GM18868 (cell line): ENCODE results near the gene VWA5B1.

Experiments used
- ATAC-seq: cut with Tn5 transposase; IDR thresholded peaks from one replicate; pipeline ENCODE4 v1.9.1; 2021; ENCODE audit warnings: mild to moderate bottlenecking, moderate library complexity; ENCODE audit not compliant: unreplicated experiment

The VWA5B1 gene

DNA sequence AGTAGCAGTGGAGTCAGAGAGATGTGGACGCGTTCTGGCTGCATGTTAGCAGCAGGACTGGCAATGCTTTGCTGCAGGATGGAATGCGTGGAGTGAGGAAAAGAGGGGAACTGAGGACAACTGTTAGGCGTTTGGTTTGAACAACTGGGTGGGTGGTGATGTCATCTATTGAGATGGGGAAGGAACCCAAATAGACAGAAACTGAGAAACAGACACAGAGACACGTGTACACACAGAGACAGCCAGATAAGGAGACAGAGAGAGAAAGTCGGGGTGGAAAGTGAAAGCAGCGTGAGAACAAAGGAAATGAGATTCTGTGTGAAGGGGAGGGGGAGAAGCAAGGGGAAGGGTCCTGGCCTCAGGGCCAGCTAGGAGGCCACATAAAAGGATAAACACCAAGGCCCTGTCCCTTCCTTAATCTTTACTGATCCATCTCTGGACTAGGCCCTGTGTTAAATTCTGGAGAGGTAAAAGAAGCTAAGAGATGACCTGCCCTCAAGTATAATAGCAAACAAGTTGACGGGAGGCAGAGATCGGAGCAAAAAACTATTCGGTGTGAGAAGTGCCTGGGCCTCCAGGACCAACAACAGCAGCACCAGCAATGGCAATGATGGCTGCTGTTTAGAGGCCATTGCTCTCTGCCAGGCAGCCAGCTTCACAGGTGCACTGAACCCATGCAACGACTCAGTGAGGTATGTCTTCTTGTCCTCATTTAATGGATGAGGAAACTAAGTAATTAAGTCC lies 31.6 kb downstream of the VWA5B1 start:
- peak; percentile 89 for ATAC-seq

DNA sequence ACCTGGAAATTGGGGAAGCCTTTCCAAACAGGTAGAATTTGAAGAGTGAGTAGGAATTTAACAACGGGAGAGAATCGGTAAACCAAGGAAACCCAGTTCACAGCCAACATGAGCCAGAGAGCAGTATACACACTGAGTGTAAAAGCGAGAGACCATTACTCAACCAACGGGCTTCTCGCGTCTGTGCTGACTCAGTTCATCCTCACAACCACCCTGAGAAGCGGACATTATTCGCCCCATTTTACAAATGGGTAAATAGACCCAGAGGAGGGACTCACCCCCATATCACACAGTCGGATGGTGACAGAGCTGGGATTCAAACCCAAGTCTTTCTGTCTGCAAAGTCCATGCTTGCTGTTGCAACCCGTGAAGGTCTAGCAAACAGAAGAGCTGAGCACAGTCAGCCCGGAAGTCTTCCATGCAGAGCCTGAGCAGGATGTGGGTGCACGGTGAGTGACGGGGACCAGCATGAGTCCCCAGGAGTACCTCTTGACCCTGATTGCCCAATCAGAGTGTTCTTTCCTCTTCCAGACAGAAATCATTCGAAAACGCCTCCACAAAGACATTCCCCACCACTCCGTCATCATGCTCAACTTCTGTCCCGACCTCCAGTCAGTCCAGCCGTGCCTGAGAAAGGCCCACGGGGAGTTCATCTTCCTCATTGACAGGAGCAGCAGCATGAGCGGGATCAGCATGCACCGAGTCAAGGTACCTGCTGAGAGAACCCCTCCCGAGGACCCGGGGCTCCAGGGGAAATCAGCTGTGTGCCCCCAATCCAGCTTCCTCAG lies 32.3 kb downstream of the VWA5B1 start:
- no peak for ATAC-seq

GRCh38 chr1:20323613-20323920 lies 32.9 kb downstream of the VWA5B1 start:
- no peak for ATAC-seq

- ATAC-seq, result no peak
Measured at GRCh38 chr1:20324704-20325406, 34.2 kb downstream of the VWA5B1 start.

DNA sequence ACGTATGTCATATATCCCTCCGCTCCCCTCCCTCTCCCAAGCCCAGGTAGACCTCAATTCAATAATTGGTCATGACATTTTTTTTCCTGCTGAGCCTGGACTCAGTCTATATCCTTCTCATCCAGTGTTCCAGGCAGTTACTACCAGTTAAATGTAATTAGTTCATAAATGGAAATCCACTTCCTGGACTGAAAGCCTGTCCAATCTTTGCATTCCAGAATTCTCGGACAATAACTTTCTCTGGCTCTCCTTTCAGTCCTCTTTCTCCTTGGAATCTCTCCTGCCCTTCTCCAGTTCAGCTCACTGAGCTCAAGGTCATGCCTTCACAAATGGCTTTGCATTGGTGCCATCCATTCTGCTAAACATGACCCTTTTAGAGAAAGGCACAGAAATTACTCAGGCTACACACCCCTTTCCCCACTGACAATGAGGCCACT lies 34.8 kb downstream of the VWA5B1 start:
- no peak for ATAC-seq

DNA sequence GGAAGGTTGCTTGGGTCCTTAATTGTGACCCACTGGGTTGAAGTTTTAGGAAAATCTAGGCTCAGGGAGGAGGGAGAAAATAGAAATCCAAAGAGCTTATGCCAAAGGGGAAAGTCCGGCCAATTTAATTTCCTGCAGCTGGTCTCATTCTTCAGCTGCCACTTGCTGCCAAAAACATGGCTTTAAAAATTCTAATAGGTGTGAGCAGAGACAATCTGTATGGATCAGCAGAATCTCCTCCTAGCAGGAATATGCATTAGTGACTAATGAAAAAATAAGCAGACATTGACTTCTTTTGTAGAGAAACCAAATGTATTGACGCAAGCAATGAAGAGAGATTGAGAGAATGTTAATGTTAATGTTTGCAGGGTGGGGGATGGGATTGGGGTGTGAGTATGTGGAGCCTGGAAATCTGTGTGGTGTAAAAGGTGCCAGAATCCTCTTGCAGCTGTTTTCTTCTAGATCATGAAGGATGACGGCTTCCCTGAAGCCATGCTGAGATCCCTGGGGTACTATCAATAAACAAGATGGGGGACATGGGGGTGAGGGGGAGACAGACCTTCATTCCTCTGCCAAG lies 35.3 kb downstream of the VWA5B1 start:
- ATAC-seq, result no peak

GRCh38 chr1:20327467-20327866 lies 36.8 kb downstream of the VWA5B1 start:
- no peak for ATAC-seq

GRCh38 chr1:20328201-20328600 lies 37.5 kb downstream of the VWA5B1 start:
- ATAC-seq, result no peak

DNA sequence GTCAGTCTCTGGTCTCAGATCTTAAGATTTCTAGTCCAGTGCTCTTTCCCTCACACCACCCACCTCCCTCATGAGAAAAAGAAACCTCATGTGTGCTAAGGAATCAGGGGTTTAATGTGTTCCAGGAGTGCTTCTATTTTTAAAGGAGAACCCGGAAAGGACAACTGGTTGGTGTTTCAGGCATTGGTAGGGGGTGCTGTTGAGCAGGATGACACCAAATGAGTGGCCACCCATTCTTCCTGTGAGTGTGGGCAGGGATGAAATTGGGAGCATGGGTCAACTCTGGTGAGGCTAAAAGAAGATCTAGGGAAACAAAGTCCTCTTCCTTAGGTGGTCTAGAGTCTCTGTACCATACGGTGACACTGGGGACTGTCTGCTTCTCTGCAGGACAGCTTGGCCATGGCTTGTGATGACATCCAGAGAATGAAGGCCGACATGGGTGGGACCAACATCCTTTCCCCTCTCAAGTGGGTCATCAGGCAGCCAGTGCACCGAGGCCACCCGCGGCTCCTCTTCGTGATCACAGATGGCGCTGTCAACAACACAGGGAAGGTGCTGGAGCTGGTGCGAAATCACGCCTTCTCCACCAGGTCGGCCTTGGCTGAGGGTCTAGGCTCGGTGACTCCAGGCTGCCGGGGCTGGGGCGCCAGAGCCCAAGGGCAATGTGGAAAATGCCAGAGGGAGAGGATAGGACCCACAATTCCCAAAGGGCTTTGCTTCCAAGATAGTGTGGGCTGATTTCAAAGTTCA lies 39.3 kb downstream of the VWA5B1 start:
- ATAC-seq, result no peak

- no peak for ATAC-seq
Measured at GRCh38 chr1:20334103-20334502, 43.4 kb downstream of the VWA5B1 start.

DNA sequence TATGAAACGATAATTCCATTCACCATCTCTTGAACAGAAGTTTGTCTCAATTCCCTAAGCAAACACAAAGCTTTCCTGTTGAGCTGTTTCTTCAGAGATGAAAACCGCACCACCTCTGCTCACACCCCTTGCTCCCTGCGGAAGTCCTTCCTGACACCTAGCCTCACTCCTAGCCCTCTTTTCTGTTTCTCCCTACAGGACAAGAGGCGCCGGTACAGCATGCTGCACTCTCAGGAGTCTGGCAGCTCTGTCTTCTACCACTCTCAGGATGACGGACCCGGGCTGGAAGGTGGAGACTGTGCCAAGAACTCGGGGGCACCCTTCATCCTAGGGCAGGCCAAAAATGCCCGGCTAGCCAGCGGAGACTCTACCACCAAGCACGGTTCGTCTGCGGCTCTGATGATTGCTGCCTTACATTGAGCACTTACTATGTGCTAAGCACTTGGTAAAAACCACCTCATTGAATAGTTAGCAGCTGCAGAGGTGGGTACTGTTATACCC lies 45.5 kb downstream of the VWA5B1 start:
- no peak for ATAC-seq

- no peak for ATAC-seq
Measured at GRCh38 chr1:20337581-20337980, 46.9 kb downstream of the VWA5B1 start.

DNA sequence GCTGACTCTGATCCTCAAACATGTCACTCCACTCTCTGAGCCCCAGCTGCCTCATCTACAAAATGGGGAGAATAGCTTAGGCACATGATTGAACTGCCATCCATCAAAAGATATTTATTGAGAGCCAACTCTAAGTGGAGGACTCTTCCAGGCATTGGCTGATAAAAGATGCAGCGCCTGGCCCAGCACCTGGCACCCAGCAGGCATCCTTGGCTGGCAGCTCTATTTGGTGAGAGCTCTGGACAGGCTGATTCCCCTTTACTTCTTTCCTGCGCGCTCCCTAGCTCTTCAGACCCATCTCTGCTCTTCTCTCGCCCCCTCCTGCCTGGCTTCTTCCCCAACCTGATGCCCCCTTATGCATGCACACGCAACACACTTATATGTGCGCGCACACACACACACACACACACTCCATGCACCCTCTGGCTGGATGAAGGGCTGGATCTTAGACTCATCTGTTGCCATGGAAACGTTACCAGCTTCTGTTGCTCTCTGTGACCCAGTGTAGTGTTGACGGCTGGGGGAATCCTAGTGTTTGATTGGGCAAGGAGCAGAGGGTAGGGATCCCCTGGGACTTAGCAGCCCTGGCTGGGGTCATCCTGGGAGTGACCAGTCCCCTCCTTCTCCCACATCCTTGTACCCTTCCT lies 49.3 kb downstream of the VWA5B1 start:
- no peak for ATAC-seq

DNA sequence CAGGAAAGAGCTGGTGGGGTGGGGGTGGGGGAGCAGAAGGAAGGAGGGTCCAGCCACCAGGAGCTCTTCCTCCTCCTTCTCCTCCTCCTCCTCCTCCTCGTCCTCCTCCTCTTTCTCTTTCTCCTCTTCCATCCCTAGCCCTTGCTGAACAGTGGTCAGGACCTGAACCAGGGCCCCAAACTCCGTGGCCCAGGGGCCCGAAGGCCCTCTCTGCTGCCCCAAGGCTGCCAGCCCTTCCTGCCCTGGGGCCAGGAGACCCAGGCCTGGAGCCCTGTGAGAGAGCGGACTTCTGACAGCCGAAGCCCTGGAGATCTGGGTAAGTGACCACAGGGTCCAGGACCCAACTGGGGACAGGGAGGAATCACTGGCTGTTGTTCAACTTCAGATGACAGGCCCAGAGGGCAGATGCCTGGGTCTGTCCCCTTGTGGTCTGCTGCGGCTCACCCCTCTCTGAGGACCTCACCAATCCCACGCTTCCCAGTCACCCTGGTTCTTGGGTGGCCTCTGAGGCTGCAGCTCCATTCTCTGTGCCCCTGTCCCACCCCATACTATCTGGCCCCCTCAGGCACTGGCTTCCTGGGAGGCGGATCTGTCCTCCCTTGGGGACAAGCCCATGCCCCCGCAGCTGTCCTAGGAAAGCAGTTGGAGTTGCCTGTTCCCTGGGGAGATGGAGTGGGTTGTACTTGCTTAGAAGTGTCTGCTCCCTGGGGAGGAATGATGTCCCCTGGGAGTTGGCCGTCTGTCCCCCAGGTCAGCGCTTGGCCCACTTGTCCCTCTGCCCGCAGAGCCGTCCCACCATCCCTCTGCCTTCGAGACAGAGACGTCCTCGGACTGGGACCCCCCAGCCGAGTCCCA lies 51.8 kb downstream of the VWA5B1 start:
- no peak for ATAC-seq

DNA sequence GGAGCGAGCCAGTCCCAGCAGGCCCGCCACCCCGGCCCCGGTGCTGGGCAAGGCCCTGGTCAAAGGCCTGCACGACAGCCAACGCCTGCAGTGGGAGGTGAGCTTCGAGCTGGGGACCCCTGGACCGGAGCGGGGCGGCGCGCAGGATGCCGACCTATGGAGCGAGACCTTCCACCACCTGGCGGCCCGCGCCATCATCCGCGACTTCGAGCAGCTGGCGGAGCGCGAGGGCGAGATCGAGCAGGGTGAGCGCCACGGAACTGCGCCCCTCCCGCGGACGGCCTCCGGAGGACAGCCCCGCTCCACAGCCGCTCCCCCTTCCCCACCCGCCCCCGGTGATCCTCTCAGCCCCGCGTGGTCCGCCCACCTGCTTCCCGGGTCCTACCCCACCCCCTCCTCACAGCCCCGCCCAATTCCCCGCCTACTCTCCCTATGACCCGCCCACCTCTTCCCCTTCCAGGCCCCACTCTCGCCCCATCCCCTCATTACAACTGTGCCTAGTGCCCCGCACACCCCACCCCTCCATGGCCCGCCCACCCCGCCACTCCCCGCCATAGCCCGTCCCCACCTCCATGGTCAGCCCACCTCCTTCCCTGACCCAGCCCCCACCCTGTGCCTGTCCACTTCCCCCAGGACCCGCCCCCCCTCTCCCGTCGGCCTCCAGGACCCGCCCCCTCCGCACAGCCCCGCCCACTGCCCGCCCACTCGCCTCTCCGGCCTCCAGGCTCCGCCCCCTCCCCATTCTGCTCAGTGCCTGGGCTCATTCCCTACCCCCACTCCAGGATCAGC lies 52.7 kb downstream of the VWA5B1 start:
- no peak for ATAC-seq

- no peak for ATAC-seq
Measured at GRCh38 chr1:20343938-20344302, 53.2 kb downstream of the VWA5B1 start.

DNA sequence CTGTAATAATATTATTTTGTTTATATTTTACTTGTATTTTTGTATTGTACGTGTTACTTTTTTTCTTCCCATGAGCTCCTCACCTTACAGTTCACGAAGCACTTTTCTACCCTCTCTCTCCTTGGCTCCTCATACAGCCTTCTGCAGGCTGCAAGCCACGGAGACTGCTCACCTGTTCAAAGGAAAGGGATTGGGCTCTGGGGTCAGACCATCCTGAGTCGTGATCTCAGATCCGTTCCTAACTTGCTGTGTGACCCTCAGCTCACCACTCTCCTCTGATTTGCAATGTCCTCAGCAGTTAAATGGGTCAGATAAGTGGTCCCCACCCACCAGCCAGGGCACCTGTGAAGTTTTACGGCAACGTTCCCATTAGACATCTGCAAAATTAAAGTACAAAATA lies 54.1 kb downstream of the VWA5B1 start:
- no peak for ATAC-seq

DNA sequence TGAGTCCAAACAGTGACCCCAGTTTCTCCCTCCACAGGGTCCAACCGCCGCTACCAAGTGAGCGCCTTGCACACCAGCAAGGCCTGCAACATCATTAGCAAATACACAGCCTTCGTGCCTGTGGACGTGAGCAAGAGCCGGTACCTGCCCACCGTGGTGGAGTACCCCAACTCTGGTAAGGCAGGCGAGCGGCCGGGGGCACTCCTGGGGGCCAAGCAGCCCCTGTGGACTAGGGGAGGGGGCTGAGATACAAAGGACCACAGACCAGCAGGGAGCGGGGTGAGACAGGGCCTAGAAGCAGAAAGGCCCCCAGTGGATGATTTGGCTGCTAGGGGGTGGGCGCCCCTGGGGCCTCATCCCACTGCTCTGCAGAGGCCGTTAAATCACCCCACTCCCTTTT lies 54.7 kb downstream of the VWA5B1 start:
- ATAC-seq, result no peak

- no peak for ATAC-seq
Measured at GRCh38 chr1:20346433-20346832, 55.8 kb downstream of the VWA5B1 start.
